MM.1S (cell line): ENCODE measurements around the gene ABCD1.

Experiments
- DNase-seq: peaks from one replicate; pipeline ENCODE4 v3.0.0-alpha.2; 2015
- H2AFZ ChIP-seq: fragments of 300-600 bp; sonication (generic); 2 replicates; pipeline ENCODE4 v1.6.0; 2016; ENCODE audit warnings: antibody characterized with exemption, low read length
- H3F3A ChIP-seq: fragments of 300-600 bp; sonication (generic); 2 replicates; pipeline ENCODE4 v1.6.1; 2016; ENCODE audit warnings: mild to moderate bottlenecking, antibody characterized with exemption, low read length, moderate library complexity, mixed read lengths; ENCODE audit not compliant: insufficient read depth
- H3K27ac ChIP-seq: fragments of 300-600 bp; sonication (generic); 2 replicates; pipeline ENCODE4 v1.5.1; 2016; ENCODE audit warnings: mild to moderate bottlenecking, low read length
- H3K27me3 ChIP-seq: fragments of 300-600 bp; sonication (generic); replicated peaks from 2 replicates; pipeline ENCODE4 v1.6.0; 2016; ENCODE audit warnings: low read length; ENCODE audit not compliant: insufficient read depth
- H3K36me3 ChIP-seq: fragments of 300-600 bp; sonication (generic); replicated peaks from 2 replicates; pipeline ENCODE4 v1.6.1; 2016; ENCODE audit warnings: mild to moderate bottlenecking, low read length, mixed read lengths; ENCODE audit not compliant: insufficient read depth
- H3K4me1 ChIP-seq: fragments of 300-600 bp; sonication (generic); 2 replicates; pipeline ENCODE4 v1.6.1; 2016; ENCODE audit warnings: low read length, mixed read lengths
- H3K4me2 ChIP-seq: fragments of 300-600 bp; sonication (generic); 2 replicates; pipeline ENCODE4 v1.6.0; 2016; ENCODE audit warnings: low read depth, low read length
- H3K4me3 ChIP-seq: fragments of 300-600 bp; sonication (generic); 2 replicates; pipeline ENCODE4 v1.5.1; 2016; ENCODE audit warnings: low read length, mixed read lengths
- H3K79me2 ChIP-seq: fragments of 300-600 bp; sonication (generic); 2 replicates; pipeline ENCODE4 v1.6.1; 2016; ENCODE audit warnings: mixed run types, low read length, mixed read lengths
- H3K9ac ChIP-seq: fragments of 300-600 bp; sonication (generic); 2 replicates; pipeline ENCODE4 v1.6.1; 2016; ENCODE audit warnings: low read length, mixed read lengths
- H3K9me2 ChIP-seq: fragments of 300-600 bp; sonication (generic); replicated peaks from 2 replicates; pipeline ENCODE4 v1.6.1; 2016; ENCODE audit warnings: mild to moderate bottlenecking, low read length, mixed read lengths; ENCODE audit not compliant: insufficient read depth
- H3K9me3 ChIP-seq: fragments of 300-600 bp; sonication (generic); replicated peaks from 2 replicates; pipeline ENCODE4 v1.6.1; 2016; ENCODE audit warnings: mild to moderate bottlenecking, low read length, mixed read lengths; ENCODE audit not compliant: insufficient read depth
- H4K20me1 ChIP-seq: fragments of 300-600 bp; sonication (generic); 2 replicates; pipeline ENCODE4 v1.6.1; 2016; ENCODE audit warnings: mild to moderate bottlenecking, low read length, moderate library complexity, mixed read lengths; ENCODE audit not compliant: insufficient read depth
- CTCF ChIP-seq: fragments of 300-600 bp; sonication (generic); IDR thresholded peaks from 2 replicates; pipeline ENCODE4 v1.5.1; 2016; ENCODE audit warnings: antibody characterized with exemption, low read length, mixed read lengths
- EZH2 ChIP-seq: fragments of 300-600 bp; sonication (generic); optimal IDR thresholded peaks from 2 replicates; pipeline ENCODE3; 2017; ENCODE audit warnings: low read depth, mild to moderate bottlenecking, antibody characterized with exemption, low read length, mixed read lengths
- EZH2phosphoT487 ChIP-seq: fragments of 300-600 bp; sonication (generic); IDR thresholded peaks from 2 replicates; pipeline ENCODE4 v1.6.1; 2018; ENCODE audit warnings: antibody characterized with exemption, low read length

Gene ABCD1

GRCh38 chrX:153736071-153736820 lies 11.6 kb downstream of the ABCD1 start:
- Histone ChIP-seq H3K9me2 (no peaks in the 10 kb centered on the region), H3F3A (peaks cover 3% of the 10 kb centered on the region), H4K20me1 (no peaks in the 10 kb centered on the region), H2AFZ (no peak overlapping the region), H3K79me2 (no peaks in the 10 kb centered on the region), H3K36me3 (no peaks in the 10 kb centered on the region), H3K9ac (no peak overlapping the region), H3K27me3 (no peaks in the 10 kb centered on the region), H3K4me1 (peaks cover 5% of the 10 kb centered on the region; the same call in 1 of the 2 replicates), H3K4me3 (no peak overlapping the region), H3K27ac (no peak overlapping the region), H3K4me2 (no peak overlapping the region), H3K9me3 (no peaks in the 10 kb centered on the region)
- TF ChIP-seq CTCF (no peak), EZH2 (no peak), EZH2phosphoT487 (no peak)
- DNase-seq = no peak

GRCh38 chrX:153736871-153737441 lies 12.3 kb downstream of the ABCD1 start:
- H3K79me2 ChIP-seq = no peaks in the 10 kb centered on the region
- H3K27ac ChIP-seq = no peak overlapping the region
- DNase-seq = no peak
- no peak for TF ChIP-seq CTCF
- no peak for TF ChIP-seq EZH2phosphoT487
- TF ChIP-seq EZH2 = no peak
- H3F3A ChIP-seq = no peaks in the 10 kb centered on the region
- no peak overlapping the region for H3K4me3 ChIP-seq
- H4K20me1 ChIP-seq = no peaks in the 10 kb centered on the region
- H3K4me2 ChIP-seq = no peak overlapping the region
- peaks cover 2% of the 10 kb centered on the region; the same call in 1 of the 2 replicates for H3K4me1 ChIP-seq
- H3K36me3 ChIP-seq = no peaks in the 10 kb centered on the region
- no peaks in the 10 kb centered on the region for H3K9me3 ChIP-seq
- H3K9ac ChIP-seq = no peak overlapping the region
- no peaks in the 10 kb centered on the region for H3K27me3 ChIP-seq
- H2AFZ ChIP-seq = no peak overlapping the region
- no peaks in the 10 kb centered on the region for H3K9me2 ChIP-seq

- Histone ChIP-seq H4K20me1 (no peaks in the 10 kb centered on the region), H3K79me2 (no peaks in the 10 kb centered on the region), H2AFZ (no peak overlapping the region), H3K9me2 (no peaks in the 10 kb centered on the region), H3K4me3 (no peak overlapping the region), H3K9me3 (no peaks in the 10 kb centered on the region), H3K27ac (no peak overlapping the region), H3K36me3 (no peaks in the 10 kb centered on the region), H3K27me3 (no peaks in the 10 kb centered on the region), H3K4me2 (no peak overlapping the region), H3F3A (no peaks in the 10 kb centered on the region), H3K9ac (no peak overlapping the region), H3K4me1 (no peaks in the 10 kb centered on the region)
- TF ChIP-seq CTCF = no peak
- no peak for TF ChIP-seq EZH2
- TF ChIP-seq EZH2phosphoT487 = no peak
- no peak for DNase-seq
These were observed 13.5 kb downstream of the ABCD1 start for GRCh38 chrX:153738056-153738605.
